ENCODE measurements around the gene ZBTB34.

Gene ZBTB34

DNA sequence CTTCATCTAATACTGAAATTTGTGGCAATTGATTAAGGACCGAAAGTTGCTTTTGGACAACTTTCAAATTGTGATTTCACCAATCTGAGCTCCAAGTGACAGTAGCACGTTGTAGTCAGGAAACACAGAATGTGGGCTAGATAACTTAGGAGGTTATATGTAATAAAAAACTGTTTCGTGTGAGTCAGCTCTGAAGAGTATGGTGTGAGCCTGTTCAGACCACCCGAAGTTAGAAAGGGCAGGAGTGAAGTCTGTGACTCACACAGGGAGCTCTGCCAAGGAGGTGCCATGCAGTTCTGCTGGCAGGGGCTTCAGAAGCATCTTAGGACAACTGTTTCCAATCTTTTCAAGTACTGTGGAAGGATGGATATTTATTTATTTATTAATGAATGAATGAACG lies 16.4 kb upstream of the ZBTB34 start:
- DNase-seq (ENCODE audit: low spot score), result peak; percentile 62

DNA sequence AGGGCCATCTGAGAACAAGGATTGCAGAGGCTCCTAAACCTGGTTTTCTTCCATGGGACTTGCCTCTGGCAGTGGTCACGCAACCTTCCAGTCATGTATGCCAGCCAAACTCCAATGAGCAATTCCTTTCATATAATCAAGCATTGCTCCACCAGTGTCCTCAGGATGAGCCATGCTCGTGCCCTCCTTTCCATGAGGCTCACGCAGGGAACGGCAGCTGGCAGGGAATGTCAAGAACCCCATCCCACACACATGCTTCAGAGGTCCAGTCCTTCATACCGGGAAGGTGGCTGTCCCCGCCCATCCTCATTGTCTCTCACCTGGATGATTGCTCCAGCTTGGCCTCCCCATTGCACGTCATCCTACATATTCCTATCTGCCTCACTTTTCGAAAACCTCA lies 13.4 kb upstream of the ZBTB34 start:
- no peak for DNase-seq (ENCODE audit: low spot score)

GRCh38 chr9:126849591-126850225 lies 10.7 kb upstream of the ZBTB34 start:
- no peak for DNase-seq (ENCODE audit: low spot score)

GRCh38 chr9:126851286-126851880 lies 9.1 kb upstream of the ZBTB34 start:
- no peak for DNase-seq (ENCODE audit: low spot score)

DNA sequence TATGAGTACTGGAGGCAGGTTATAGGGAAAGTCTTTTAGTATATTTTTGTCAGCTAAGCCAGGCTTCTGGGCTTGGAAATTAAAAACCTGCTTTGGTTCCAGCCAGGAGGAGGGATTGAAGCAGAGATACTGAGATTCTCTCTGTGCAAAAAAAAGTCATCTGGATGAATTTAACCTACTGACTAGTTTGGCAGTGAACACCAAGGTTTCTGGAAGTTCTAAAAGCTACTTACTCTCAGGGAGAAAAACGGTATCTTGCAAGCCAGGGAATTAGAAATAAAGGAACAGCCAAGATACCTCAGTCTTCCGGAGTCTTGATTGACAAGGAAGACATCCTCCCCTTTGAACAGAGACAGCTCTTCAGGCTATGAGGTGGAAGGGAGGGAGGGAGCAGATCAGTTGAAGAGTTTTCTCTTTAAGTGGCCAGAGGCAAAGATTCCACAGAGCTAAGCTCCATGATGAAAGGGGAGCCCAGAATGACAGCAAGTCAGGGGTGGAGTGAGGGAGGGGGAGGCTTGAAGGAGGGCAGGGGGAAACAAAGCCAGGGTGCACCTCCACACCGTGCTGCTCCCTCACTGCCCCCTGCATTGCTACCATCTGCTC lies 8.3 kb upstream of the ZBTB34 start:
- DNase-seq (ENCODE audit: low spot score), result no peak

- peak; percentile 72 for DNase-seq (ENCODE audit: low spot score)
These were observed 6.8 kb upstream of the ZBTB34 start for GRCh38 chr9:126853667-126854066.

- no peak for DNase-seq (ENCODE audit: low spot score)
These were observed 5.7 kb upstream of the ZBTB34 start for GRCh38 chr9:126854734-126855133.

DNA sequence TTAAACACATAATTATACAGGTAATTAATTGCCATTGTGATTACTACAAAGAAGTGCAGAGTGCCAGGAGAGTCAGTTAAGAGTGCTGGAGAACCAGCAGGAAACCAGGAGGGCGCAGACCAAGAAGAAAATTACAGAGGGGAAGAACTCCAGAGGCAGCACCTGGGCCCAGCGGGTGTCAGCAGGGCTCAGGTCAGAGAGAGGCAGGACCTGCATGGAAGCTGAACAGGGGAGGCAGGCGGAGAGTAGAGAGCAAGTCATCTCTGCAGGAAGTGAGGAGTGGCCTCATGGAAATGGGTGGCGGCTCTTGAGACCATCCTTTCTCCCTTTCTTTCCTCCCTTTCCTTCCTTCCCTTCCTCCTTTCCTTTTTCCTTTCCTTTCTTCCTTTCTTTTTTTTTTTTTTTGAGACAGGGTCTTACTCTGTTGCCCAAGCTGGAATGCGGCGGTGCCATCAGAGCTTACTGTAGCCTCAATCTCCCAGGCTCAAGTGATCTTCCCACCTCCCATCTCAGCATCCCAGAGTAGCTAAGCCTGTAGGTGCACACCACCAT lies 4.0 kb upstream of the ZBTB34 start:
- no peak for DNase-seq (ENCODE audit: low spot score)

DNA sequence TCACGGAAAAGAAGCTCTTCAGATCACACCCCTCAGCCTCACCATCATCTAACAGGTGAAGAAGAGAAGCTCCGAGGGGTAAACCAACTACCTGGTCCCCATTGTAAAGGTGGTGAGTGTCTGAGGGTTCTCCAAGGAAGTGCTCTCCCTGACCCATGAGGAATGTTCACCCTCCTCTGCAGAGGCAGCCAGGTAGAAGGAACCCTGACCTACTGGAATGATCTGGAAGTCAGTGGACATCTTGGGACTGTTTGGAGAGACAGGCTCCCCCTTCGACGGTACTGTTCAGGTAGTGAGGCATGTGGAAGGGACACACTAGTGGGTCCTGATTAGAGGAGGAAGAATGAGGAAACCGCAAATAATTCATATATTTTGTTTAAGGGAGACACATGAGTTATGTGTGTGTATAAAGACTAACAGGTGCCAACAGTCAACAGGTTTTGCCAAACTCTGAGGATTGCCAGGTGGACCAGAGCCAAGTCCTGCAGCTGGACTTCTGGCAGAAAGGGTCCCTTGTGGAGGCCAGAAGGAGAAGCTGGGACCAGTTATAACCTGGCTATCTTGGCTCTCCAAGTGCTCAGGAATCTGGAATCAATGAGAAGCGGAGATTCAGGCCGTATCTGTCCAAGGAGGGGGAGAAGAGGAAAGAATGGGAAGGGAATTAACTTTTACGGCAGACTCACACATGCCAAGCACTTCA lies 3.0 kb upstream of the ZBTB34 start:
- DNase-seq (ENCODE audit: low spot score), result no peak

- DNase-seq (ENCODE audit: low spot score), result no peak
These were observed 1.3 kb upstream of the ZBTB34 start for GRCh38 chr9:126859111-126859510.

- peak; percentile 83 for DNase-seq (ENCODE audit: low spot score)
These were observed 473 bp downstream of the ZBTB34 start for GRCh38 chr9:126860757-126861466.

- no peak for DNase-seq (ENCODE audit: low spot score)
These were observed 1.3 kb downstream of the ZBTB34 start for GRCh38 chr9:126861707-126862103.

DNA sequence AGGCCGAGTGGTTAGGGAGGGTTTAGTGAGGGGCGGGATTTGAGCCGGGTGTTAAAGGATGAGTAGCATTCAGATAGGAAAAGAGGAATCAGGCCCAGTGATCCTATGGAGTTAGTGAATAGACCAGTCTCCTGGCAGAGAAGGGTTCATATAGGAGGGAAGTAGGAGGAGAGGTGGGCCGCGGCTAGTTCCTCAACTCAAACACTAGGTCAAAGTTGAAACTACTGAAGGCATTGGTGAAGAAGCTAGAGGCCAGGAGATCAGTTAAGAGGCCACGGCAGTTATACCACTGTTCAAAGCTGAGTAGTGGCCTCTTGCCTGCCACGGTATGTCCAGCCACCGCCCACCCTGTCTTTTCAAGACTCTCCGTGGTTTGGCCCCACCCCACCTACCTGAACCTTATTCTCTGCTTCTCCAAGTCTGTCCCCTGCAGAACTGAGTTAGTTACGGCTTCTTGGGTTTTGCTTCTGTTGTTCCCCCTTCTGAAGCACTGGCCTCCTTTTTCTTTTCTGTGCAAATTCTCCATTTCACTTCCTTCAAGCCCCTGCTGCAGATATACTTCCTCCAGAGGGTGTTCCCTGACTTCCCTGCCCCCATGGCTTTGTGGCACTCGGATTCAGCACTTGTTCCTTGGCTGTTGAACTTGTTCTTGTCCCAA lies 1.8 kb downstream of the ZBTB34 start:
- DNase-seq (ENCODE audit: low spot score), result no peak

GRCh38 chr9:126864771-126865170 lies 4.3 kb downstream of the ZBTB34 start:
- DNase-seq (ENCODE audit: low spot score), result no peak

DNA sequence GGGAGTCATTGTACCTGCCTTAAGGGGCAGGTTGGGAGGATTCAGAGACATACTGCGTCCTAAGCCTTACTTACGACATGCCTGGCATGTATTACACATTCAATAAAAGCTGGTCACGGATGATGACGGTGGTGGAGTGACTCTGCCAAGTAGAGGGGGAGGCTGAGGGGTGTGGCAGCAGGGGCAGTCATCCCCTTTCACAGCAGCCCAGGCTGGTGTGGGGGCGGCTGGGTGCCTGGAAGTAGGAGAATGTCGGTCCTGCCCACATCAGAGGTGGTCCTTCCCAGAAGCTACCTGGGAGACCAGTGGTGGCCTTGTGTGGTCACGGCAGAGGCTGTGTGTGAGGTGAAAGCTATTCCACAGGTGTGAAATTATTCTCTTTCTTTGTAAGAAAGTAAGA lies 8.9 kb downstream of the ZBTB34 start:
- no peak for DNase-seq (ENCODE audit: low spot score)

GRCh38 chr9:126872516-126872915 lies 12.1 kb downstream of the ZBTB34 start:
- no peak for DNase-seq (ENCODE audit: low spot score)

- no peak for DNase-seq (ENCODE audit: low spot score)
These were observed 14.3 kb downstream of the ZBTB34 start for GRCh38 chr9:126874546-126875314.

GRCh38 chr9:126875756-126876510 lies 15.5 kb downstream of the ZBTB34 start:
- no peak for DNase-seq (ENCODE audit: low spot score)

DNA sequence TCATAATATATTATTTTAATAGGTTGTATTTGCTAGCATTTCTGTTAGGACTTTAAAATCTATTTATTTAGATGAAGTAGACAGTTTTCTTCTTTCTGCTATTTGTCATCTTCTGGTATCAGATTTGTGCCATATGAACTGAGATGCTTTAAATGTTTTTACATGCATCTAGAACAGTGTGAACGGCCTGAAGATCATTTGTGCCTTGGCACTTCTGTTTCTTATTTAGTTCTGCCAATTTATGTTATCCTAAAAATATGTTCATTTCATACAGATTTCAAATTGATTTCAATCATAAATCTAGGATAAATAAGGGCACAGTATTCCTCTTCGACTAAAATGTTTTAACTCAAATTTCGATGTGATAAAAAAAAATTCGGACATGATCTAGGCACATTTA lies 16.1 kb downstream of the ZBTB34 start:
- no peak for DNase-seq (ENCODE audit: low spot score)

- DNase-seq (ENCODE audit: low spot score), result no peak
These were observed 17.0 kb downstream of the ZBTB34 start for GRCh38 chr9:126877418-126877817.
